Fibroblast of villous mesenchyme (primary cell): ENCODE data around the gene CCDC102B. TPM values are rescaled to one million over a fixed set of nuclear protein-coding genes. Genes with fewer than 3 reads are reported as not detected.

Source experiments
- DNase-seq: peaks from one replicate; pipeline ENCODE4 v3.0.0-alpha.2; 2010; ENCODE audit warnings: low read depth
- H3K4me3 ChIP-seq: 2 replicates; pipeline ENCODE4 v1.5.1; 2011; ENCODE audit warnings: low read depth, mild to moderate bottlenecking, low read length
- total RNA-seq: library from RNA; depleted of rRNA; stranded (reverse); fragments of >200 nt; gene quantifications from 2 replicates; pipeline ENCODE4 v1.2.3, GENCODE V29; 2012
- TF ChIP-seq, protein P1 (sequence below): IDR thresholded peaks from 2 replicates; pipeline ENCODE4 v1.5.1; 2012; ENCODE audit warnings: low read depth, mild to moderate bottlenecking, low read length; ENCODE audit not compliant: insufficient read depth

Gene CCDC102B
- total RNA-seq, 1 donor: 10.4 TPM

- peak; percentile 97 for DNase-seq
- TF ChIP-seq, protein P1, sequence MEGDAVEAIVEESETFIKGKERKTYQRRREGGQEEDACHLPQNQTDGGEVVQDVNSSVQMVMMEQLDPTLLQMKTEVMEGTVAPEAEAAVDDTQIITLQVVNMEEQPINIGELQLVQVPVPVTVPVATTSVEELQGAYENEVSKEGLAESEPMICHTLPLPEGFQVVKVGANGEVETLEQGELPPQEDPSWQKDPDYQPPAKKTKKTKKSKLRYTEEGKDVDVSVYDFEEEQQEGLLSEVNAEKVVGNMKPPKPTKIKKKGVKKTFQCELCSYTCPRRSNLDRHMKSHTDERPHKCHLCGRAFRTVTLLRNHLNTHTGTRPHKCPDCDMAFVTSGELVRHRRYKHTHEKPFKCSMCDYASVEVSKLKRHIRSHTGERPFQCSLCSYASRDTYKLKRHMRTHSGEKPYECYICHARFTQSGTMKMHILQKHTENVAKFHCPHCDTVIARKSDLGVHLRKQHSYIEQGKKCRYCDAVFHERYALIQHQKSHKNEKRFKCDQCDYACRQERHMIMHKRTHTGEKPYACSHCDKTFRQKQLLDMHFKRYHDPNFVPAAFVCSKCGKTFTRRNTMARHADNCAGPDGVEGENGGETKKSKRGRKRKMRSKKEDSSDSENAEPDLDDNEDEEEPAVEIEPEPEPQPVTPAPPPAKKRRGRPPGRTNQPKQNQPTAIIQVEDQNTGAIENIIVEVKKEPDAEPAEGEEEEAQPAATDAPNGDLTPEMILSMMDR: no peak
These were observed 42.8 kb downstream of the CCDC102B start for GRCh38 chr18:68840554-68841263.

GRCh38 chr18:68841301-68841700 is 43.4 kb downstream of the CCDC102B start:
- TF ChIP-seq, protein P1: no peak
- DNase-seq: peak; percentile 63
- H3K4me3 ChIP-seq: no peak overlapping the region

More at GRCh38 chr18:68840554-68841263, 42.8 kb downstream of the CCDC102B start:
- H3K4me3 ChIP-seq: no peak overlapping the region

- DNase-seq: no peak
- TF ChIP-seq, protein P1: no peak
- no peak overlapping the region for H3K4me3 ChIP-seq
These were observed 45.1 kb downstream of the CCDC102B start for GRCh38 chr18:68842951-68843350.

DNA sequence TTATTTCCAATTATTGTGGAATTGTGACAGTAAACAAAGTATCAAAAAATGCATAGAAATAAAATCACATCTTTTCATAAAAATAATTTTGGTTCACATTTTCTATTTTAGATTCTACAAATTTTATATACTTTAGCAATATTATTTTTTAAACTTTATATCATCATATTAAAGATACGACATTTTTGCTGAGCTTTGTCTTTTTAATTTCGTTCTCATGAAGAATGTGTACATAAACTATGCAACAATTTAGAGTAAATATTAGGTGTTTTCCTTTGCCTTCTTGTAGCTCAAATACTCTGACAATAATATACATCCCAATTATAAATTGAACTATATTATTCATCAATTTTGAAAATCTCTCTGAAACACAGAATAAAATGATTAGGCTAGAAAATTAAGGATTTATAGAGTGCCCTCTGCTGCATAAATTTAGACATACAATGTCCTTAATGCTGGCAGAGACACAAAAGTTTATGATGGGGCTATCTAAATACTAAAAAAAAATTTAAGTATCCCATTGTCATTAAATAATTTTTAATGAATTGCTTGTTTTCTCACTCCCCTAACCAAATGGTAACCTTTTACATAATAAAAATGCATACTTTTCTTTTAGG is 45.7 kb downstream of the CCDC102B start:
- DNase-seq: no peak
- no peak overlapping the region for H3K4me3 ChIP-seq
- TF ChIP-seq, protein P1: peak; percentile 19

- DNase-seq: peak; percentile 53
- no peak overlapping the region for H3K4me3 ChIP-seq
- TF ChIP-seq, protein P1: peak; percentile 69
These were observed 49.4 kb downstream of the CCDC102B start for GRCh38 chr18:68847219-68847837.

DNA sequence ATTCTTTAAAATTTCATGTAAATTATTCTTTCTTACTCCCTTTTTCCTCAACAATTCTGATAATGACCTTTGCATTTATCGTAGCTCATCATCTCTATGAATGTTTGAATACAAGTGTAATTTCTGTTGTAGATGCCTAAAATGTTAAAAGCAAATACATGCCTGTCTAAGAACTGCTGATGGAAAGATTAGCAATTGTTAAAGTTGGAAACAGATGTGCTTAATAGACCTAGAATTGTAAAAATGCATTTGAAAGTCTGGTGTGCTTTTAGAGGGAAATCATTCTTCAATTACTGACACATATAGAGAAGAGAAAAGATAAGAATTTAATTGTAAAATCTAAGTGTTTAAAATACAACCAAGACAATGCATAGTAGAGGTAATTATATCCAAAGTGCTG is 50.4 kb downstream of the CCDC102B start:
- TF ChIP-seq, protein P1: no peak

More for the DNA sequence above, 50.4 kb downstream of the CCDC102B start:
- no peak for DNase-seq
- no peak overlapping the region for H3K4me3 ChIP-seq
